ENCODE measurements around the gene TUBA1B.

DNA sequence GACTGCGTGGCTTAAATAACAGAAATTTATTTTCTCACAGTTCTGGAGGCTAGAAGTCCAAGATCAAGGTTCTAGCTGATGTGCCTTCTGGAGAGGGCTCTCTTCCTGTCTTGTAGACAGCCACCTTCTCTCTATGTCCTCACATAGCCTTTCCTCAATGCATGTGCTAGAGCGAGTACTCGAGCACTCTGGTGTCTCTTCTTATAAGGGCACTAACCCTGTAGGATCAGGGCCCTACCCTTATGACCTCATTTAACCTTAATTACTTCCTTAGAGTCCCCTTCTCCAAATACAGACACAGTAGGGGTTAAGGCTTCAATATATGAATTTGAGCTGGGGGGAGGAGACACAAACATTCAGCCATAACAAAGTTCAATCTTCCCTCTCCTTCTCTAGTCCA, 46.8 kb downstream of the TUBA1B start:
- TF ChIP-seq POLR2AphosphoS5 (IDR thresholded peaks at IDR 0.05; ENCODE audit: low read depth, low read length) (no peak), TAF1 (IDR thresholded peaks at IDR 0.05; ENCODE audit: low read depth, low read length) (no peak), POLR2A (IDR thresholded peaks at IDR 0.05; ENCODE audit: low read depth, low read length) (no peak), SPI1 (IDR thresholded peaks at IDR 0.05; ENCODE audit: low read depth, low read length) (no peak), POU2F2 (IDR thresholded peaks at IDR 0.05; ENCODE audit: low read depth, low read length) (no peak)
